GM12801 (cell line): ENCODE results near the gene G0S2.

ENCODE experiments used
- TF ChIP-seq, protein P1 (sequence below): IDR thresholded peaks from one replicate; pipeline ENCODE4 v1.5.1; 2011; ENCODE audit warnings: control low read depth; ENCODE audit not compliant: insufficient read length; ENCODE audit errors: extremely low read depth

The G0S2 gene

GRCh38 chr1:209651138-209651587, 24.0 kb upstream of the G0S2 start:
- TF ChIP-seq, protein P1, sequence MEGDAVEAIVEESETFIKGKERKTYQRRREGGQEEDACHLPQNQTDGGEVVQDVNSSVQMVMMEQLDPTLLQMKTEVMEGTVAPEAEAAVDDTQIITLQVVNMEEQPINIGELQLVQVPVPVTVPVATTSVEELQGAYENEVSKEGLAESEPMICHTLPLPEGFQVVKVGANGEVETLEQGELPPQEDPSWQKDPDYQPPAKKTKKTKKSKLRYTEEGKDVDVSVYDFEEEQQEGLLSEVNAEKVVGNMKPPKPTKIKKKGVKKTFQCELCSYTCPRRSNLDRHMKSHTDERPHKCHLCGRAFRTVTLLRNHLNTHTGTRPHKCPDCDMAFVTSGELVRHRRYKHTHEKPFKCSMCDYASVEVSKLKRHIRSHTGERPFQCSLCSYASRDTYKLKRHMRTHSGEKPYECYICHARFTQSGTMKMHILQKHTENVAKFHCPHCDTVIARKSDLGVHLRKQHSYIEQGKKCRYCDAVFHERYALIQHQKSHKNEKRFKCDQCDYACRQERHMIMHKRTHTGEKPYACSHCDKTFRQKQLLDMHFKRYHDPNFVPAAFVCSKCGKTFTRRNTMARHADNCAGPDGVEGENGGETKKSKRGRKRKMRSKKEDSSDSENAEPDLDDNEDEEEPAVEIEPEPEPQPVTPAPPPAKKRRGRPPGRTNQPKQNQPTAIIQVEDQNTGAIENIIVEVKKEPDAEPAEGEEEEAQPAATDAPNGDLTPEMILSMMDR = no peak

- TF ChIP-seq, protein P1 = no peak
These were observed 23.0 kb upstream of the G0S2 start, which contains the start of gene LAMB3 for GRCh38 chr1:209652121-209652735. LAMB3 (minus strand) TSS chr1:209652425; CDS start chr1:209650944, 1,481 bp downstream.

GRCh38 chr1:209652873-209653401, 22.3 kb upstream of the G0S2 start:
- TF ChIP-seq, protein P1 = no peak

GRCh38 chr1:209653915-209654351, 21.3 kb upstream of the G0S2 start:
- TF ChIP-seq, protein P1 = no peak

- TF ChIP-seq, protein P1 = no peak
These were observed 19.6 kb upstream of the G0S2 start for GRCh38 chr1:209655411-209656231.

- TF ChIP-seq, protein P1 = no peak
These were observed 17.9 kb upstream of the G0S2 start for GRCh38 chr1:209657140-209657879.

- TF ChIP-seq, protein P1 = no peak
These were observed 17.3 kb upstream of the G0S2 start for GRCh38 chr1:209657918-209658317.
